Spleen (tissue), 11 donors: ENCODE results near the gene CELA2B. TPM values are rescaled to one million over a fixed set of nuclear protein-coding genes. Genes with fewer than 3 reads are reported as not detected.

Experiments
- DNase-seq: peaks from one replicate; pipeline ENCODE4 v3.0.0-alpha.2; 2020
- H3K27ac ChIP-seq, 8 donors: fragments of 200-600 bp; sonication (generic) in 7 of 8; 1 replicate in 4 of 8; 2 replicates in 4 of 8; pipeline versions ENCODE4 v1.5.0 to v1.8.0; 2016 to 2021; ENCODE audit warnings: inconsistent platforms in 4 of 8, mild to moderate bottlenecking in 4 of 8, moderate library complexity in 1 of 8
- H3K27me3 ChIP-seq, 7 donors: fragments of 200-600 bp; sonication (generic) in 6 of 7; replicated peaks in 1 of 7; 1 replicate in 4 of 7; 2 replicates in 3 of 7; pipeline versions ENCODE4 v1.5.0 to v1.8.0; 2016 to 2021; ENCODE audit warnings: inconsistent platforms in 3 of 7, mild to moderate bottlenecking in 1 of 7
- H3K36me3 ChIP-seq, 6 donors: fragments of 200-600 bp; sonication (generic) in 5 of 6; 1 replicate in 4 of 6; 2 replicates in 2 of 6; pipeline versions ENCODE4 v1.5.0 to v1.8.0; 2016 to 2021; ENCODE audit warnings: inconsistent platforms in 2 of 6
- H3K4me1 ChIP-seq, 6 donors: fragments of 200-600 bp; sonication (generic) in 5 of 6; 1 replicate in 3 of 6; 2 replicates in 3 of 6; pipeline versions ENCODE4 v1.5.0 to v1.8.0; 2016 to 2021; ENCODE audit warnings: inconsistent platforms in 3 of 6
- H3K4me3 ChIP-seq, 8 donors: fragments of 200-600 bp; sonication (generic) in 7 of 8; 1 replicate in 4 of 8; 2 replicates in 4 of 8; pipeline versions ENCODE4 v1.5.0 to v1.8.0; 2016 to 2021; ENCODE audit warnings: inconsistent platforms in 4 of 8, mild to moderate bottlenecking in 4 of 8, moderate library complexity in 2 of 8
- H3K9me3 ChIP-seq, 8 donors: fragments of 200-600 bp; sonication (generic) in 7 of 8; 1 replicate in 4 of 8; 2 replicates in 4 of 8; pipeline versions ENCODE4 v1.5.0 to v1.8.0; 2016 to 2021; ENCODE audit warnings: inconsistent platforms in 4 of 8
- CTCF ChIP-seq, 11 experiments: fragments of 200-600 bp in 7 of 11; fragments of 450-650 bp in 4 of 11; sonication (generic) in 4 of 11; IDR thresholded peaks in 8 of 11; conservative IDR thresholded peaks in 3 of 11; 1 replicate in 7 of 11; 2 replicates in 4 of 11; pipeline versions ENCODE4 v1.4.0 to v1.8.0; 2016 to 2021; ENCODE audit warnings: antibody characterized with exemption in 11 of 11, inconsistent platforms in 4 of 11, mild to moderate bottlenecking in 1 of 11
- POLR2A ChIP-seq, 3 donors: fragments of 450-650 bp; IDR thresholded peaks; one replicate each; pipeline ENCODE4 v1.5.1; 2017; ENCODE audit warnings: antibody characterized with exemption in 3 of 3, mild to moderate bottlenecking in 1 of 3
- POLR2AphosphoS5 ChIP-seq, 3 donors: sonication (generic); formaldehyde crosslinking; IDR thresholded peaks; one replicate each; pipeline ENCODE4 v1.5.1; 2017; ENCODE audit warnings: antibody characterized with exemption in 3 of 3
- WGBS, 5 donors: extraction: QIAGEN DNeasy Blood & Tissue Kit in 3 of 5; methylation state at CpG; one replicate each; pipeline versions ENCODE4 v1.1.5 to v1.1.7; 2013 to 2018; 5-methylcytosine and 5-hydroxymethylcytosine counted together
- intact Hi-C: fragments of 100-400 bp; cut with DNase I; formaldehyde crosslinking; loops from one replicate; pipeline ENCODE4 v1.15.0; 2023; ENCODE audit warnings: low total_unique reads
- polyA plus RNA-seq, 3 donors: library from polyadenylated mRNA; stranded (reverse); fragments of 200-250 nt; gene quantifications; one replicate each; pipeline ENCODE4 v1.2.1, GENCODE V29; 2013
- total RNA-seq, 7 donors: library from RNA; depleted of rRNA in 3 of 7; stranded (reverse); fragments of >200 nt in 3 of 7; fragmentation: NEBNext Ultra II Directional in 4 of 7; extraction: Animal tissue kit (Norgen Biotek cat#: 25700) in 4 of 7; gene quantifications; one replicate each; pipeline versions ENCODE4 v1.1.0 to v1.2.1, GENCODE V29; 2016 to 2021
- donor health status: healthy with polysubstance abuse.
- donor health status: DM: no; HTN: no; CAD: no; lungs with moderate emphysema.
- donor health status: DM: no; HTN: no; CAD: no.
- donor health status: Bipolar disorder and iron deficiency.
- donor health status: healthy.
- donor health status: DM: no; HTN: no; CAD: no.
- donor health status: DM: yes; HTN: yes; CAD: no.

CELA2B gene
- total and polyA plus RNA-seq, 10 donors = 0.14 TPM; not detected in 9

- Histone ChIP-seq H3K36me3 (no peaks in the 10 kb centered on the region), H3K4me3 (no peak overlapping the region), H3K4me1 (peaks cover 0 to 10% (median 0%) of the 10 kb centered on the region in 6 donors), H3K9me3 (no peaks in the 10 kb centered on the region), H3K27me3 (peaks cover 0 to 3% (median 0%) of the 10 kb centered on the region in 7 donors), H3K27ac (no peak overlapping the region)
- DNase-seq = no peak
- no peak for TF ChIP-seq POLR2AphosphoS5 (IDR thresholded peaks at IDR 0.05)
- intact Hi-C loops = no loop called here
- 93 to 97% (median 94%) methylated on average over 14 of the region's 14 CpGs for WGBS, 5 donors
Observed at GRCh38 chr1:15439325-15439724, 36.6 kb upstream of the CELA2B start.

DNA sequence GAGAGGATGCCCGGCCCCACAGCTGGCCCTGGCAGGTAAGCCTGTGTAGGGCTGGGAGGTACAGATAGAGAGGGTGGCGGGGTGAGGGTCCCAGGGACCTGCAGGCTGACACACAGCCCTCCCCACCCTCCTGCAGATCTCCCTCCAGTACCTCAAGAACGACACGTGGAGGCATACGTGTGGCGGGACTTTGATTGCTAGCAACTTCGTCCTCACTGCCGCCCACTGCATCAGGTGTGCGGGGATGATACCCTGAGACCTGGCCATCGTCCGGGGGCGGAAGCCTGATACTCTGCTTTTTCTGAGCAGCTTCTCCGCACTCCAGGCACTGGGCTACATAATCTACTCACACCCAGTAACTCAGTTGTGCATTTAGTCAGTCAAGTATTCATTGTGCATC lies 35.5 kb upstream of the CELA2B start:
- no peak overlapping the region for H3K4me3 ChIP-seq
- H3K27me3 ChIP-seq = peaks cover 0 to 11% (median 0%) of the 10 kb centered on the region in 7 donors
- peaks cover 0 to 2% (median 0%) of the 10 kb centered on the region in 6 donors for H3K4me1 ChIP-seq
- TF ChIP-seq CTCF (IDR thresholded peaks at IDR 0.05 in 8 of 11, conservative IDR thresholded peaks at IDR 0.05 in 3 of 11) (no peak), POLR2AphosphoS5 (IDR thresholded peaks at IDR 0.05) (no peak), POLR2A (IDR thresholded peaks at IDR 0.05) (no peak)
- H3K9me3 ChIP-seq = no peaks in the 10 kb centered on the region
- no peaks in the 10 kb centered on the region for H3K36me3 ChIP-seq
- DNase-seq = no peak
- H3K27ac ChIP-seq = no peak overlapping the region
- 82 to 93% (median 89%) methylated on average over 13 of the region's 13 CpGs for WGBS, 5 donors
- intact Hi-C loops = no loop called here

GRCh38 chr1:15441247-15441646 lies 34.7 kb upstream of the CELA2B start:
- intact Hi-C loops = no loop called here
- no peak for TF ChIP-seq CTCF (IDR thresholded peaks at IDR 0.05 in 8 of 11, conservative IDR thresholded peaks at IDR 0.05 in 3 of 11)
- no peak for TF ChIP-seq POLR2AphosphoS5 (IDR thresholded peaks at IDR 0.05)
- TF ChIP-seq POLR2A (IDR thresholded peaks at IDR 0.05) = no peak
- 71 to 84% (median 79%) methylated on average over 6 of the region's 6 CpGs for WGBS, 5 donors
- no peak overlapping the region for H3K4me3 ChIP-seq
- H3K27ac ChIP-seq = no peak overlapping the region
- peaks cover 0 to 3% (median 0%) of the 10 kb centered on the region in 6 donors for H3K4me1 ChIP-seq
- H3K36me3 ChIP-seq = no peaks in the 10 kb centered on the region
- peaks cover 0 to 17% (median 0%) of the 10 kb centered on the region in 7 donors for H3K27me3 ChIP-seq
- no peaks in the 10 kb centered on the region for H3K9me3 ChIP-seq
- DNase-seq = no peak

- 91 to 97% (median 91%) methylated on average over 3 to 8 of the region's 8 CpGs for WGBS, 5 donors
- no peak for TF ChIP-seq POLR2A (IDR thresholded peaks at IDR 0.05)
- no peak for TF ChIP-seq POLR2AphosphoS5 (IDR thresholded peaks at IDR 0.05)
- TF ChIP-seq CTCF (IDR thresholded peaks at IDR 0.05 in 8 of 11, conservative IDR thresholded peaks at IDR 0.05 in 3 of 11) = no peak
- Histone ChIP-seq H3K36me3 (no peaks in the 10 kb centered on the region), H3K4me3 (no peak overlapping the region), H3K27me3 (peaks cover 0 to 25% (median 0%) of the 10 kb centered on the region in 7 donors), H3K4me1 (peaks cover 0 to 3% (median 0%) of the 10 kb centered on the region in 6 donors), H3K9me3 (no peaks in the 10 kb centered on the region), H3K27ac (no peak overlapping the region)
- intact Hi-C loops = no loop called here
- no peak for DNase-seq
Observed at GRCh38 chr1:15442119-15442518, 33.8 kb upstream of the CELA2B start.

- WGBS, 5 donors = 76 to 94% (median 89%) methylated on average over 5 of the region's 5 CpGs
- peaks cover 0 to 3% (median 0%) of the 10 kb centered on the region in 6 donors for H3K4me1 ChIP-seq
- no peaks in the 10 kb centered on the region for H3K36me3 ChIP-seq
- no peaks in the 10 kb centered on the region for H3K9me3 ChIP-seq
- no peak overlapping the region for H3K27ac ChIP-seq
- TF ChIP-seq POLR2AphosphoS5 (IDR thresholded peaks at IDR 0.05) (no peak), POLR2A (IDR thresholded peaks at IDR 0.05) (no peak), CTCF (IDR thresholded peaks at IDR 0.05 in 8 of 11, conservative IDR thresholded peaks at IDR 0.05 in 3 of 11) (no peak)
- H3K27me3 ChIP-seq = peaks cover 0 to 32% (median 0%) of the 10 kb centered on the region in 7 donors
- DNase-seq = no peak
- H3K4me3 ChIP-seq = no peak overlapping the region
- intact Hi-C loops = no loop called here
Observed at GRCh38 chr1:15442759-15443158, 33.1 kb upstream of the CELA2B start.
